H9 (cell line): ENCODE data around the gene GPR35. TPM values are rescaled to one million over a fixed set of nuclear protein-coding genes. Genes with fewer than 3 reads are reported as not detected.
A peak's percentile ranks its signal among the peaks of the same experiment; 100 is the strongest.

Experiments
- DNase-seq: peaks from one replicate; pipeline ENCODE4 v3.0.0-alpha.2; 2017
- H2AFZ ChIP-seq: one replicate; pipeline ENCODE4 v1.6.1; 2013; ENCODE audit warnings: mild to moderate bottlenecking, low read length, control low read depth, moderate library complexity
- H2AK5ac ChIP-seq: 2 replicates; pipeline ENCODE4 v1.6.1; 2013; ENCODE audit warnings: low read length, control low read depth, mixed read lengths; ENCODE audit not compliant: insufficient read length
- H2BK120ac ChIP-seq: one replicate; pipeline ENCODE4 v1.6.1; 2013; ENCODE audit warnings: low read depth, mild to moderate bottlenecking, low read length, control low read depth, inconsistent platforms; ENCODE audit not compliant: poor library complexity, severe bottlenecking
- H2BK12ac ChIP-seq: 2 replicates; pipeline ENCODE4 v1.6.1; 2013; ENCODE audit warnings: low read length, control low read depth, mixed read lengths, low read depth; ENCODE audit not compliant: insufficient read length
- H2BK15ac ChIP-seq: 2 replicates; pipeline ENCODE4 v1.6.1; 2013; ENCODE audit warnings: low read depth, low read length, control low read depth
- H2BK20ac ChIP-seq: one replicate; pipeline ENCODE4 v1.6.1; 2013; ENCODE audit warnings: low read depth, mild to moderate bottlenecking, low read length, control low read depth, inconsistent platforms; ENCODE audit not compliant: poor library complexity, severe bottlenecking
- H2BK5ac ChIP-seq: 2 replicates; pipeline ENCODE4 v1.6.1; 2013; ENCODE audit warnings: low read length, control low read depth, mixed read lengths; ENCODE audit not compliant: insufficient read length
- H3K14ac ChIP-seq: 2 replicates; pipeline ENCODE4 v1.6.1; 2013; ENCODE audit warnings: low read length, control low read depth; ENCODE audit not compliant: insufficient read depth
- H3K18ac ChIP-seq: 2 replicates; pipeline ENCODE4 v1.6.1; 2013; ENCODE audit warnings: low read depth, mild to moderate bottlenecking, mixed read lengths, low read length, control low read depth; ENCODE audit not compliant: insufficient read length
- H3K23ac ChIP-seq: 2 replicates; pipeline ENCODE4 v1.6.1; 2013; ENCODE audit warnings: low read length, control low read depth, mixed read lengths, low read depth; ENCODE audit not compliant: insufficient read length
- H3K23me2 ChIP-seq: 2 replicates; pipeline ENCODE4 v1.6.1; 2013; ENCODE audit warnings: low read depth, mild to moderate bottlenecking, mixed read lengths, low read length, control low read depth; ENCODE audit not compliant: insufficient read length, poor library complexity, severe bottlenecking
- H3K27ac ChIP-seq: 2 replicates; pipeline ENCODE4 v1.5.1; 2013; ENCODE audit warnings: low read length, control low read depth, mixed read lengths, low read depth; ENCODE audit not compliant: insufficient read length
- H3K27me3 ChIP-seq: 2 replicates; pipeline ENCODE4 v1.6.1; 2013; ENCODE audit warnings: low read length, control low read depth, inconsistent platforms; ENCODE audit not compliant: insufficient read depth
- H3K4ac ChIP-seq: 2 replicates; pipeline ENCODE4 v1.6.1; 2013; ENCODE audit warnings: low read depth, mild to moderate bottlenecking, control low read depth, inconsistent platforms, low read length, moderate library complexity
- H3K4me1 ChIP-seq: 2 replicates; pipeline ENCODE4 v1.6.1; 2013; ENCODE audit warnings: low read length, control low read depth, inconsistent platforms; ENCODE audit not compliant: insufficient read depth
- H3K4me2 ChIP-seq: 2 replicates; pipeline ENCODE4 v1.6.1; 2013; ENCODE audit warnings: low read length, control low read depth, mixed read lengths; ENCODE audit not compliant: insufficient read length, insufficient read depth
- H3K56ac ChIP-seq: 2 replicates; pipeline ENCODE4 v1.6.1; 2013; ENCODE audit warnings: low read depth, mild to moderate bottlenecking, mixed read lengths, low read length, control low read depth; ENCODE audit not compliant: insufficient read length
- H3K79me1 ChIP-seq: 2 replicates; pipeline ENCODE4 v1.6.1; 2013; ENCODE audit warnings: low read depth, mild to moderate bottlenecking, moderate library complexity, low read length, control low read depth, inconsistent platforms; ENCODE audit not compliant: insufficient read depth, poor library complexity, severe bottlenecking
- H3K79me2 ChIP-seq: 2 replicates; pipeline ENCODE4 v1.6.1; 2013; ENCODE audit warnings: low read length, control low read depth, inconsistent platforms; ENCODE audit not compliant: insufficient read depth
- H3K9ac ChIP-seq: 2 replicates; pipeline ENCODE4 v1.6.1; 2013; ENCODE audit warnings: low read length, control low read depth, mixed read lengths; ENCODE audit not compliant: insufficient read length; ENCODE audit errors: extremely low read depth
- H3K9me3 ChIP-seq: one replicate; pipeline ENCODE4 v1.6.1; 2013; ENCODE audit warnings: low read depth, low read length, inconsistent platforms; ENCODE audit not compliant: control insufficient read depth
- H3T11ph ChIP-seq: one replicate; pipeline ENCODE4 v1.6.1; 2013; ENCODE audit warnings: mild to moderate bottlenecking, low read length, control low read depth, inconsistent platforms
- H4K20me1 ChIP-seq: one replicate; pipeline ENCODE4 v1.6.1; 2013; ENCODE audit not compliant: control insufficient read depth, insufficient read length, insufficient read depth
- H4K5ac ChIP-seq: 2 replicates; pipeline ENCODE4 v1.6.1; 2013; ENCODE audit warnings: low read depth, mild to moderate bottlenecking, mixed read lengths, low read length, control low read depth; ENCODE audit not compliant: insufficient read length
- H4K8ac ChIP-seq: replicated peaks from 2 replicates; pipeline ENCODE4 v1.6.1; 2013; ENCODE audit warnings: low read length, control low read depth, mixed read lengths, low read depth; ENCODE audit not compliant: insufficient read length
- H4K91ac ChIP-seq: 2 replicates; pipeline ENCODE4 v1.6.1; 2013; ENCODE audit warnings: low read depth, mild to moderate bottlenecking, moderate library complexity, mixed read lengths, low read length, control low read depth; ENCODE audit not compliant: insufficient read length
- H3K27ac Mint-ChIP-seq, 3 experiments: 2 replicates in 2 of 3; 3 replicates in 1 of 3; pipeline ENCODE4 v1.8.0; 2020 to 2021; ENCODE audit warnings: mixed read lengths in 3 of 3, mild to moderate bottlenecking in 1 of 3, moderate library complexity in 1 of 3
- H3K27me3 Mint-ChIP-seq: 2 replicates; pipeline ENCODE4 v1.8.0; 2021; ENCODE audit warnings: low read depth, mild to moderate bottlenecking, moderate library complexity, mixed read lengths
- H3K36me3 Mint-ChIP-seq, 3 experiments: 2 replicates in 2 of 3; 3 replicates in 1 of 3; pipeline ENCODE4 v1.8.0; 2020 to 2021; ENCODE audit warnings: low read depth in 3 of 3, mixed read lengths in 3 of 3; ENCODE audit not compliant: insufficient read depth in 1 of 3
- H3K4me1 Mint-ChIP-seq, 2 experiments: 2 replicates each; pipeline ENCODE4 v1.8.0; 2020; ENCODE audit warnings: mixed read lengths in 2 of 2
- H3K4me3 Mint-ChIP-seq, 2 experiments: 2 replicates in 1 of 2; 3 replicates in 1 of 2; pipeline ENCODE4 v1.8.0; 2020 to 2021; ENCODE audit warnings: mild to moderate bottlenecking in 2 of 2, mixed read lengths in 2 of 2, moderate library complexity in 1 of 2
- H3K9me3 Mint-ChIP-seq, 2 experiments: 2 replicates in 1 of 2; 3 replicates in 1 of 2; pipeline ENCODE4 v1.8.0; 2020; ENCODE audit warnings: mild to moderate bottlenecking in 2 of 2, mixed read lengths in 2 of 2, moderate library complexity in 1 of 2
- WGBS: extraction: QIAGEN DNeasy Blood & Tissue Kit; methylation state at CpG from one replicate; pipeline ENCODE4 v1.1.7; 2013; ENCODE audit warnings: missing lambda C conversion rate, low lambda C conversion rate, mixed read lengths; ENCODE audit not compliant: insufficient read length; ENCODE audit errors: extremely low coverage; 5-methylcytosine and 5-hydroxymethylcytosine counted together
- total RNA-seq: library from RNA; stranded (reverse); gene quantifications from 2 replicates; pipeline ENCODE4 v1.2.1, GENCODE V29; 2021
- TF ChIP-seq, protein P1 (sequence below): fragments of 200-600 bp; sonication (generic); conservative IDR thresholded peaks from 3 replicates; pipeline ENCODE4 v1.8.0; 2021; ENCODE audit warnings: antibody characterized with exemption, mild to moderate bottlenecking

Gene GPR35
- total RNA-seq, 1 experiment from 2014 or later = 1.4 TPM

- no peak overlapping the region for H2BK15ac ChIP-seq
- no peaks in the 10 kb centered on the region for H3K4me1 ChIP-seq
- no peak overlapping the region for H2BK12ac ChIP-seq
- H3K27me3 ChIP-seq = no peaks in the 10 kb centered on the region
- H3K18ac ChIP-seq = no peak overlapping the region
- no peak overlapping the region for H3K27ac Mint-ChIP-seq
- H3K79me2 ChIP-seq = no peaks in the 10 kb centered on the region
- H4K91ac ChIP-seq = no peak overlapping the region
- no peak overlapping the region for H4K8ac ChIP-seq
- H3K23me2 ChIP-seq = no peaks in the 10 kb centered on the region
- H4K20me1 ChIP-seq = no peaks in the 10 kb centered on the region
- no peak overlapping the region for H2BK120ac ChIP-seq
- H2BK20ac ChIP-seq = no peak overlapping the region
- no peak overlapping the region for H2AK5ac ChIP-seq
- H3T11ph ChIP-seq = no peak overlapping the region
- no peaks in the 10 kb centered on the region for H3K9me3 ChIP-seq
- no peak overlapping the region for H3K23ac ChIP-seq
- H3K4me1 Mint-ChIP-seq = peaks cover 0 to 6% of the 10 kb centered on the region in 2 experiments; a peak in 1 of 4 replicates
- no peak overlapping the region for H3K56ac ChIP-seq
- no peak overlapping the region for H3K4ac ChIP-seq
- peaks cover 13 to 39% of the 10 kb centered on the region in 2 experiments for H3K9me3 Mint-ChIP-seq
- no peaks in the 10 kb centered on the region for H3K79me1 ChIP-seq
- H3K9ac ChIP-seq = no peak overlapping the region
- no peak overlapping the region for H3K4me2 ChIP-seq
- no CpG with 5 or more reads among the region's 6 CpGs for WGBS
- H3K27me3 Mint-ChIP-seq = peaks cover 7% of the 10 kb centered on the region
- DNase-seq = peak; percentile 3
- H3K36me3 Mint-ChIP-seq = peaks cover 2 to 12% (median 5%) of the 10 kb centered on the region in 3 experiments; a peak in 6 of 7 replicates
- no peak overlapping the region for H3K27ac ChIP-seq
- no peak overlapping the region for H2BK5ac ChIP-seq
- no peak overlapping the region for H4K5ac ChIP-seq
- H3K14ac ChIP-seq = no peak overlapping the region
- H3K4me3 Mint-ChIP-seq = no peak overlapping the region
- no peak overlapping the region for H2AFZ ChIP-seq
- TF ChIP-seq, protein P1, sequence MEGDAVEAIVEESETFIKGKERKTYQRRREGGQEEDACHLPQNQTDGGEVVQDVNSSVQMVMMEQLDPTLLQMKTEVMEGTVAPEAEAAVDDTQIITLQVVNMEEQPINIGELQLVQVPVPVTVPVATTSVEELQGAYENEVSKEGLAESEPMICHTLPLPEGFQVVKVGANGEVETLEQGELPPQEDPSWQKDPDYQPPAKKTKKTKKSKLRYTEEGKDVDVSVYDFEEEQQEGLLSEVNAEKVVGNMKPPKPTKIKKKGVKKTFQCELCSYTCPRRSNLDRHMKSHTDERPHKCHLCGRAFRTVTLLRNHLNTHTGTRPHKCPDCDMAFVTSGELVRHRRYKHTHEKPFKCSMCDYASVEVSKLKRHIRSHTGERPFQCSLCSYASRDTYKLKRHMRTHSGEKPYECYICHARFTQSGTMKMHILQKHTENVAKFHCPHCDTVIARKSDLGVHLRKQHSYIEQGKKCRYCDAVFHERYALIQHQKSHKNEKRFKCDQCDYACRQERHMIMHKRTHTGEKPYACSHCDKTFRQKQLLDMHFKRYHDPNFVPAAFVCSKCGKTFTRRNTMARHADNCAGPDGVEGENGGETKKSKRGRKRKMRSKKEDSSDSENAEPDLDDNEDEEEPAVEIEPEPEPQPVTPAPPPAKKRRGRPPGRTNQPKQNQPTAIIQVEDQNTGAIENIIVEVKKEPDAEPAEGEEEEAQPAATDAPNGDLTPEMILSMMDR = no peak
Measured at GRCh38 chr2:240618776-240619175, 6.5 kb upstream of the GPR35 start.
